Esophagus muscularis mucosa (tissue), 4 donors: ENCODE data around the gene RAB22A.

Experiments
- EP300 ChIP-seq: sonication (generic); formaldehyde crosslinking; IDR thresholded peaks from one replicate; pipeline ENCODE4 v1.6.1; 2017; ENCODE audit warnings: antibody characterized with exemption
- POLR2A ChIP-seq: fragments of 450-650 bp; IDR thresholded peaks from one replicate; pipeline ENCODE4 v1.6.1; 2017; ENCODE audit warnings: antibody characterized with exemption, moderate library complexity, mild to moderate bottlenecking, low read depth
- TF ChIP-seq, protein P1 (sequence below), 3 experiments: fragments of 200-600 bp in 2 of 3; fragments of 450-650 bp in 1 of 3; sonication (generic) in 2 of 3; IDR thresholded peaks; one replicate each; pipeline ENCODE4 v1.5.1; 2017 to 2019; ENCODE audit warnings: antibody characterized with exemption in 3 of 3, mild to moderate bottlenecking in 2 of 3, moderate library complexity in 1 of 3

DNA sequence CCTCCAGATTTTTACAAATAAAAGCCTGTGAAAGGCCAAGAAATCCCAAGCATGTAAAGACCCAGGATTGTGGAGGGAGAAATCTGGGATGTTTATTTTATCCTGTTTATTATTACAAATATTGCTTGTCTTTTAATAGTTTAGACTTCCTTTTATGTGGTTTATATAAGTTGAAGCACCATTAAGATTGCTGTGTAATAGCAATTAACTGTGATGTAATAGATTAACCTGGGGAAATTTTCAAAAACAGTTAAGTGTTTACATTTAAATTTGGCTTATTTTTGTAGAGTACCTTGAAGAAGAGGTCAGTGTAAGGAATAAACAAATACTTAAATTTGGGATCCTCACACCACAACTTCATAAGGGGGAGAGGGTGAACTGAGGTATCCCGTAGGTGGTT is 106.5 kb downstream of the RAB22A start:
- TF ChIP-seq EP300 (no peak), POLR2A (no peak)
- TF ChIP-seq, protein P1, sequence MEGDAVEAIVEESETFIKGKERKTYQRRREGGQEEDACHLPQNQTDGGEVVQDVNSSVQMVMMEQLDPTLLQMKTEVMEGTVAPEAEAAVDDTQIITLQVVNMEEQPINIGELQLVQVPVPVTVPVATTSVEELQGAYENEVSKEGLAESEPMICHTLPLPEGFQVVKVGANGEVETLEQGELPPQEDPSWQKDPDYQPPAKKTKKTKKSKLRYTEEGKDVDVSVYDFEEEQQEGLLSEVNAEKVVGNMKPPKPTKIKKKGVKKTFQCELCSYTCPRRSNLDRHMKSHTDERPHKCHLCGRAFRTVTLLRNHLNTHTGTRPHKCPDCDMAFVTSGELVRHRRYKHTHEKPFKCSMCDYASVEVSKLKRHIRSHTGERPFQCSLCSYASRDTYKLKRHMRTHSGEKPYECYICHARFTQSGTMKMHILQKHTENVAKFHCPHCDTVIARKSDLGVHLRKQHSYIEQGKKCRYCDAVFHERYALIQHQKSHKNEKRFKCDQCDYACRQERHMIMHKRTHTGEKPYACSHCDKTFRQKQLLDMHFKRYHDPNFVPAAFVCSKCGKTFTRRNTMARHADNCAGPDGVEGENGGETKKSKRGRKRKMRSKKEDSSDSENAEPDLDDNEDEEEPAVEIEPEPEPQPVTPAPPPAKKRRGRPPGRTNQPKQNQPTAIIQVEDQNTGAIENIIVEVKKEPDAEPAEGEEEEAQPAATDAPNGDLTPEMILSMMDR (IDR thresholded peaks at IDR 0.05) = no peak
